HepG2 (cell line): ENCODE data around the gene ZNF19. TPM values are rescaled to one million over a fixed set of nuclear protein-coding genes. Genes with fewer than 3 reads are reported as not detected.

Experiments used
- AGO2 ChIP-seq: fragments of 200-400 bp; formaldehyde crosslinking; optimal IDR thresholded peaks from 2 replicates; pipeline ENCODE3; 2017; ENCODE audit warnings: mild to moderate bottlenecking, low read depth, low read length, moderate library complexity
- ATF3 ChIP-seq: sonication (generic); formaldehyde crosslinking; IDR thresholded peaks from 2 replicates; pipeline ENCODE4 v1.4.0; 2020; ENCODE audit warnings: missing genetic modification reagents
- BCLAF1 ChIP-seq: fragments of 450-650 bp; IDR thresholded peaks from 2 replicates; pipeline ENCODE4 v1.6.1; 2017; ENCODE audit warnings: mild to moderate bottlenecking
- GABPB1 ChIP-seq: IDR thresholded peaks from 2 replicates; pipeline ENCODE4 v1.6.1; 2016; ENCODE audit warnings: mild to moderate bottlenecking, missing genetic modification reagents, moderate library complexity, missing compliant biosample characterization
- MZF1 ChIP-seq: sonication (generic); formaldehyde crosslinking; IDR thresholded peaks from 2 replicates; pipeline ENCODE4 v1.8.1; 2023; ENCODE audit warnings: mild to moderate bottlenecking, missing genetic modification reagents, borderline replicate concordance
- PRDM10 ChIP-seq: sonication (generic); formaldehyde crosslinking; IDR thresholded peaks from 2 replicates; pipeline ENCODE4 v1.4.0; 2020; ENCODE audit warnings: low read depth, missing genetic modification reagents
- TBX2 ChIP-seq: sonication (generic); formaldehyde crosslinking; IDR thresholded peaks from 2 replicates; pipeline ENCODE4 v1.5.0; 2020; ENCODE audit warnings: missing genetic modification reagents, mild to moderate bottlenecking, borderline replicate concordance
- TRIM24 ChIP-seq: sonication (generic); formaldehyde crosslinking; IDR thresholded peaks from 2 replicates; pipeline ENCODE4 v1.8.0; 2022; ENCODE audit warnings: mild to moderate bottlenecking, missing genetic modification reagents
- ZNF747 ChIP-seq: sonication (generic); formaldehyde crosslinking; IDR thresholded peaks from 2 replicates; pipeline ENCODE4 v1.8.1; 2023; ENCODE audit warnings: missing genetic modification reagents, mild to moderate bottlenecking, borderline replicate concordance
- ZNF850 ChIP-seq: sonication (generic); formaldehyde crosslinking; conservative IDR thresholded peaks from 2 replicates; pipeline ENCODE4 v1.9.0; 2021; ENCODE audit warnings: mild to moderate bottlenecking, missing genetic modification reagents
- polyA plus RNA-seq, 8 experiments: library from polyadenylated mRNA; depleted of rRNA in 3 of 8; stranded (reverse) in 7 of 8; unstranded in 1 of 8; fragments of >200 nt; fragmentation: Illumina TruSeq in 4 of 8; extraction: Trizol in 4 of 8; gene quantifications; 2 replicates each; pipeline versions ENCODE4 v1.2.1 to v1.2.3, GENCODE V29; 2011 to 2016; ENCODE audit warnings: low read depth in 4 of 8, missing spikeins in 1 of 8, mixed read lengths in 1 of 8; ENCODE audit not compliant: insufficient read depth in 1 of 8
- total RNA-seq, 5 experiments: library from RNA; depleted of rRNA; stranded (reverse); fragments of >200 nt; fragmentation: Illumina TruSeq; extraction: Trizol; gene quantifications; 2 replicates each; pipeline ENCODE4 v1.2.3, GENCODE V29; 2016; ENCODE audit warnings: low read depth in 1 of 5
- TF ChIP-seq, protein P1 (sequence below): sonication (generic); formaldehyde crosslinking; IDR thresholded peaks from 2 replicates; pipeline ENCODE4 v1.4.0; 2020; ENCODE audit warnings: missing genetic modification reagents, borderline replicate concordance
- TF ChIP-seq, protein P2 (sequence below): sonication (generic); formaldehyde crosslinking; IDR thresholded peaks from 2 replicates; pipeline ENCODE4 v1.4.0; 2020; ENCODE audit warnings: missing genetic modification reagents, borderline replicate concordance
- TF ChIP-seq, protein P3 (sequence below): sonication (generic); formaldehyde crosslinking; IDR thresholded peaks from 2 replicates; pipeline ENCODE4 v1.4.0; 2020; ENCODE audit warnings: mild to moderate bottlenecking, missing genetic modification reagents

The ZNF19 gene
- total and polyA plus RNA-seq, 2 of the 13 experiments (the other 11 are each of a cell fraction or from before 2014, with no cell fraction given), result 3.2 to 5.8 TPM

DNA sequence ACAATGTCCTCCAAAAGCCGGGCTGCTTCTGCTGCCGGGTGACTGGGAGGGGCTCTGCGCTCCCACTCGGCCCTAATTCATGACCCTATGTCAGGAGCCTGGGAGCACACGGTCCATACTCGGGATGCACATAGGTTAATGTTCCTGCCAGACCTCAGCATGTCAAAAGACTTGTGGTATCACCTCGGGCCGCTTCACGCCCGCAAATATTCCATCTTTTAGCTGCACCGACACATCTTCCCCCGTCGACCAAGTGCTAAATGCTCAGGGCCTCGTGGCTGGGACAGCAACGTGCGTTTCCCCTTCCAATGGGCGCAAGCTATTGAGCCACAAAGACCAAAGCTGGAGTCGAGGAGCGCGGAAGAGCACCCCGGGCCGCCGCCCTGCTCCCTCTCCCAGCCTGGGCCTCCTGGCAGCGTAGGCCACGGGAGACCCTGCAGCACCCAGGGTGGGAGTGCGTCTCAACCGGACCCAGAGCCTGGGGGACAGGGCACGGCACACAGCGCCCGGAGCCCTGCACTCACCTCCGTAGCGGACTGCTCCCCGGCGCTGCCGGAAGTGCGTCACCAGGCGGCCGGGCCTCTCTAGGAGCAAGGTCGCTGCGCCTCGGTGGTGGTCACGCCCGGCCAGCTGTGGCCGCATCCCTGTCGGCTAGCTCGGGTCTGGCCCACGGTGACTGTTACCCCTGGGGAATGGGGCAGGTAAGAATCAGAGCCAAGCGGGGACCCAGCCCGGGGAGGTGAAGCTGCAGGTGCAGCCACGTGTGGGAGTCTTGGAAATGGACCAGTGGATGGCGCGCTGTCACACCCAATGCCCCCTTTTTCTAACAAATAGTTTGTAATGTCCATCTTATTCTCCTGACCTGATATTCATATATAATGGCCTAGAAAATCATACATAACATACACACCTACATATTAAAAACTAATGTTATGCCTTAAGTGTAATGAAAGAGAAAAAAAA, 27.2 kb downstream of the ZNF19 start, which contains the start of gene ZNF23 (continued):
- TF ChIP-seq PRDM10 (CRISPR knock-in tag) (peak; percentile 83), MZF1 (CRISPR knock-in tag) (peak; percentile 82; the same call in 1 of the 2 replicates), BCLAF1 (no peak), TRIM24 (CRISPR knock-in tag) (no peak), AGO2 (peak; percentile 94), ZNF747 (CRISPR knock-in tag) (peak; percentile 71), GABPB1 (peak; percentile 100), TBX2 (CRISPR knock-in tag) (peak; percentile 94), ZNF850 (CRISPR knock-in tag) (no peak), ATF3 (peak; percentile 77)
- TF ChIP-seq, protein P1, sequence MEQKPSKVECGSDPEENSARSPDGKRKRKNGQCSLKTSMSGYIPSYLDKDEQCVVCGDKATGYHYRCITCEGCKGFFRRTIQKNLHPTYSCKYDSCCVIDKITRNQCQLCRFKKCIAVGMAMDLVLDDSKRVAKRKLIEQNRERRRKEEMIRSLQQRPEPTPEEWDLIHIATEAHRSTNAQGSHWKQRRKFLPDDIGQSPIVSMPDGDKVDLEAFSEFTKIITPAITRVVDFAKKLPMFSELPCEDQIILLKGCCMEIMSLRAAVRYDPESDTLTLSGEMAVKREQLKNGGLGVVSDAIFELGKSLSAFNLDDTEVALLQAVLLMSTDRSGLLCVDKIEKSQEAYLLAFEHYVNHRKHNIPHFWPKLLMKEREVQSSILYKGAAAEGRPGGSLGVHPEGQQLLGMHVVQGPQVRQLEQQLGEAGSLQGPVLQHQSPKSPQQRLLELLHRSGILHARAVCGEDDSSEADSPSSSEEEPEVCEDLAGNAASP (CRISPR knock-in tag), result peak; percentile 91
- TF ChIP-seq, protein P2, sequence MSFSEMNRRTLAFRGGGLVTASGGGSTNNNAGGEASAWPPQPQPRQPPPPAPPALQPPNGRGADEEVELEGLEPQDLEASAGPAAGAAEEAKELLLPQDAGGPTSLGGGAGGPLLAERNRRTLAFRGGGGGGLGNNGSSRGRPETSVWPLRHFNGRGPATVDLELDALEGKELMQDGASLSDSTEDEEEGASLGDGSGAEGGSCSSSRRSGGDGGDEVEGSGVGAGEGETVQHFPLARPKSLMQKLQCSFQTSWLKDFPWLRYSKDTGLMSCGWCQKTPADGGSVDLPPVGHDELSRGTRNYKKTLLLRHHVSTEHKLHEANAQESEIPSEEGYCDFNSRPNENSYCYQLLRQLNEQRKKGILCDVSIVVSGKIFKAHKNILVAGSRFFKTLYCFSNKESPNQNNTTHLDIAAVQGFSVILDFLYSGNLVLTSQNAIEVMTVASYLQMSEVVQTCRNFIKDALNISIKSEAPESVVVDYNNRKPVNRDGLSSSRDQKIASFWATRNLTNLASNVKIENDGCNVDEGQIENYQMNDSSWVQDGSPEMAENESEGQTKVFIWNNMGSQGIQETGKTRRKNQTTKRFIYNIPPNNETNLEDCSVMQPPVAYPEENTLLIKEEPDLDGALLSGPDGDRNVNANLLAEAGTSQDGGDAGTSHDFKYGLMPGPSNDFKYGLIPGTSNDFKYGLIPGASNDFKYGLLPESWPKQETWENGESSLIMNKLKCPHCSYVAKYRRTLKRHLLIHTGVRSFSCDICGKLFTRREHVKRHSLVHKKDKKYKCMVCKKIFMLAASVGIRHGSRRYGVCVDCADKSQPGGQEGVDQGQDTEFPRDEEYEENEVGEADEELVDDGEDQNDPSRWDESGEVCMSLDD (CRISPR knock-in tag), result no peak
- TF ChIP-seq, protein P3, sequence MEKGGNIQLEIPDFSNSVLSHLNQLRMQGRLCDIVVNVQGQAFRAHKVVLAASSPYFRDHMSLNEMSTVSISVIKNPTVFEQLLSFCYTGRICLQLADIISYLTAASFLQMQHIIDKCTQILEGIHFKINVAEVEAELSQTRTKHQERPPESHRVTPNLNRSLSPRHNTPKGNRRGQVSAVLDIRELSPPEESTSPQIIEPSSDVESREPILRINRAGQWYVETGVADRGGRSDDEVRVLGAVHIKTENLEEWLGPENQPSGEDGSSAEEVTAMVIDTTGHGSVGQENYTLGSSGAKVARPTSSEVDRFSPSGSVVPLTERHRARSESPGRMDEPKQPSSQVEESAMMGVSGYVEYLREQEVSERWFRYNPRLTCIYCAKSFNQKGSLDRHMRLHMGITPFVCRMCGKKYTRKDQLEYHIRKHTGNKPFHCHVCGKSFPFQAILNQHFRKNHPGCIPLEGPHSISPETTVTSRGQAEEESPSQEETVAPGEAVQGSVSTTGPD (CRISPR knock-in tag), result 0 out of 2 replicates have a peak, but pooled peaks have one; percentile 46
